ENCODE data around the gene GABRR1. TPM values are rescaled to one million over a fixed set of nuclear protein-coding genes. Genes with fewer than 3 reads are reported as not detected.

The GABRR1 gene
- total RNA-seq, 1 experiment from 2014 or later, result not detected

DNA sequence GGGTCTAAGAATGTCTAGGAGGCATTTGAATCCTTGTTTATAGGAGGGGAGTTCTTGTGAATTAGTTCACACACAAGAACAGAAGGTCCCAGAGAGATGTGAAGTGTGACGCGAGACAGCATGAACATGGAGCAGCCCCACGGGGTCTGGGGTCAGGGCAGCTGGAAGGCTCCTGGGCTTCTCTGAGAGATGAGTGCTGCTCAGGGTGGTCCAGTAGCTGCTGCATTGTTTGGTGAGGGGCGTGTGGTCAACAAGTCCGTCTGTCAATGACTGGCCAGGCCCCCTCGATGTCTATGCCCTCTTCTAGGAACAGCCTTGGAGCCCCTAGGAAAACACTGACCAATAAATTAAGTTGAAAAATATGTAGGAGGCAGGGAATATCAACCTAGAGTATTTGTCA is 40.2 kb upstream of the GABRR1 start:
- no peaks in the 10 kb centered on the region for H3K36me3 ChIP-seq (ENCODE audit: control insufficient read depth in 1 of 2, insufficient read depth in 2 of 2, low read length in 2 of 2)
- no TSS peak for BruUV-seq (replicated peaks)
- ATAC-seq (no peak), DNase-seq (ENCODE audit: low read depth, low spot score) (no peak)
- H3K27me3 ChIP-seq (ENCODE audit: insufficient read depth, low read length), result no peaks in the 10 kb centered on the region
- no peaks in the 10 kb centered on the region for H3K9me2 ChIP-seq (ENCODE audit: insufficient read depth)
- CTCF ChIA-PET, result no interaction called here
- TF ChIP-seq YY1 (IDR thresholded peaks at IDR 0.05; ENCODE audit: extremely low read depth, insufficient replicate concordance, low read depth, low read length) (no peak), POLR2A (IDR thresholded peaks at IDR 0.05; ENCODE audit: borderline replicate concordance, extremely low read depth, insufficient read depth, insufficient read length) (no peak), CEBPB (IDR thresholded peaks at IDR 0.05; ENCODE audit: low read depth) (no peak), RAD21 (IDR thresholded peaks at IDR 0.05; ENCODE audit: low read depth) (no peak)
- H3K9me3 ChIP-seq (ENCODE audit: control insufficient read depth in 1 of 2, insufficient read depth in 1 of 2, low read depth in 1 of 2, low read length in 2 of 2), result no peaks in the 10 kb centered on the region
- RAD21 ChIA-PET (ENCODE audit: low non-redundant PET in 1 of 2, low total read pairs in 2 of 2, uncharacterized antibody in 2 of 2, unreplicated experiment in 2 of 2), result no interaction called here
- H3K27ac ChIP-seq (ENCODE audit: low read depth, low read length), result no peak overlapping the region
- H2AFZ ChIP-seq (ENCODE audit: low read depth, low read length, poor library complexity, severe bottlenecking), result no peak overlapping the region
- H3K4me2 ChIP-seq (ENCODE audit: low read length), result no peak overlapping the region
- no peaks in the 10 kb centered on the region for H3K4me1 ChIP-seq (ENCODE audit: control insufficient read depth in 1 of 2, insufficient read depth in 2 of 2, low read length in 2 of 2)
- H3K9ac ChIP-seq (ENCODE audit: low read length), result no peak overlapping the region
- no peak overlapping the region for H3K4me3 ChIP-seq (replicated peaks in 1 of 2; ENCODE audit: low read depth in 1 of 2, low read length in 2 of 2)
- H4K20me1 ChIP-seq (ENCODE audit: insufficient read depth), result no peaks in the 10 kb centered on the region
- H3K79me2 ChIP-seq (ENCODE audit: insufficient read depth, low read length), result no peaks in the 10 kb centered on the region
- intact Hi-C loops (cut with micrococcal nuclease), result no loop called here
- POLR2A ChIA-PET, result no interaction called here

DNA sequence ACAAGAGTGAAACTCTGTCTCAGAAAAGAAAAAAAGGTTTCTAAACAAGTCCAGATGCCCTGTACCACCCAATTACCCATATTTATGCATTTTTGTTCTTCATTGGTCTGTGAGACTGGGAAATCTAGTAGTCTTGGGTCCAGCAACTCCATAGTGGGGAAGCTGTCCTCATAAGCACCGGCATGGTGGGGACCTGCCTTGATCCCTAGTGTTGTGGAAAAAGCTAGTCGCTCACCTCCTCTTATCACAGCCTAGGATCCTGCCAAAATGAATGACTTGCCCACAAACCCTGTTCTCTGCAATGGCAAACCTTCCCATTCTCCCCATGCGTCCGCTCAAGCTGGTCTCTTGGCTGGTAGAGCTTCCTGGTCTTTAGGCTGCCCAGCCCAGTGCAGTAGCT is 38.3 kb upstream of the GABRR1 start:
- intact Hi-C loops (cut with micrococcal nuclease), result no loop called here
- TF ChIP-seq ELF1 (IDR thresholded peaks at IDR 0.05; ENCODE audit: borderline replicate concordance, low read depth) (no peak), TCF7L2 (IDR thresholded peaks at IDR 0.05; ENCODE audit: borderline replicate concordance, extremely low read depth, insufficient read depth, insufficient read length) (no peak), CEBPB (IDR thresholded peaks at IDR 0.05; ENCODE audit: low read depth) (no peak), EGR1 (IDR thresholded peaks at IDR 0.05; ENCODE audit: low read depth) (no peak), REST (IDR thresholded peaks at IDR 0.05; ENCODE audit: low read depth) (no peak), SIN3A (IDR thresholded peaks at IDR 0.05; ENCODE audit: low read depth) (no peak), EZH2 (IDR thresholded peaks at IDR 0.05) (no peak), SRF (IDR thresholded peaks at IDR 0.05; ENCODE audit: low read depth) (no peak)
- TF ChIP-seq, protein P1, sequence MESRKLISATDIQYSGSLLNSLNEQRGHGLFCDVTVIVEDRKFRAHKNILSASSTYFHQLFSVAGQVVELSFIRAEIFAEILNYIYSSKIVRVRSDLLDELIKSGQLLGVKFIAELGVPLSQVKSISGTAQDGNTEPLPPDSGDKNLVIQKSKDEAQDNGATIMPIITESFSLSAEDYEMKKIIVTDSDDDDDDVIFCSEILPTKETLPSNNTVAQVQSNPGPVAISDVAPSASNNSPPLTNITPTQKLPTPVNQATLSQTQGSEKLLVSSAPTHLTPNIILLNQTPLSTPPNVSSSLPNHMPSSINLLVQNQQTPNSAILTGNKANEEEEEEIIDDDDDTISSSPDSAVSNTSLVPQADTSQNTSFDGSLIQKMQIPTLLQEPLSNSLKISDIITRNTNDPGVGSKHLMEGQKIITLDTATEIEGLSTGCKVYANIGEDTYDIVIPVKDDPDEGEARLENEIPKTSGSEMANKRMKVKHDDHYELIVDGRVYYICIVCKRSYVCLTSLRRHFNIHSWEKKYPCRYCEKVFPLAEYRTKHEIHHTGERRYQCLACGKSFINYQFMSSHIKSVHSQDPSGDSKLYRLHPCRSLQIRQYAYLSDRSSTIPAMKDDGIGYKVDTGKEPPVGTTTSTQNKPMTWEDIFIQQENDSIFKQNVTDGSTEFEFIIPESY (IDR thresholded peaks at IDR 0.05; ENCODE audit: extremely low read depth, insufficient replicate concordance, low read length), result no peak
- TF ChIP-seq, protein P2, sequence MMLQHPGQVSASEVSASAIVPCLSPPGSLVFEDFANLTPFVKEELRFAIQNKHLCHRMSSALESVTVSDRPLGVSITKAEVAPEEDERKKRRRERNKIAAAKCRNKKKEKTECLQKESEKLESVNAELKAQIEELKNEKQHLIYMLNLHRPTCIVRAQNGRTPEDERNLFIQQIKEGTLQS (IDR thresholded peaks at IDR 0.05), result no peak

More for the DNA sequence above, 38.3 kb upstream of the GABRR1 start:
- no peak overlapping the region for H3K9ac ChIP-seq (ENCODE audit: low read length)
- DNase-seq (ENCODE audit: low read depth, low spot score), result no peak
- H3K4me1 ChIP-seq (ENCODE audit: control insufficient read depth in 1 of 2, insufficient read depth in 2 of 2, low read length in 2 of 2), result no peaks in the 10 kb centered on the region
- no peak overlapping the region for H3K4me2 ChIP-seq (ENCODE audit: low read length)
- RAD21 ChIA-PET (ENCODE audit: low non-redundant PET in 1 of 2, low total read pairs in 2 of 2, uncharacterized antibody in 2 of 2, unreplicated experiment in 2 of 2), result no interaction called here
- no peaks in the 10 kb centered on the region for H3K79me2 ChIP-seq (ENCODE audit: insufficient read depth, low read length)
- no peak overlapping the region for H2AFZ ChIP-seq (ENCODE audit: low read depth, low read length, poor library complexity, severe bottlenecking)
- CTCF ChIA-PET, result no interaction called here
- no peaks in the 10 kb centered on the region for H3K36me3 ChIP-seq (ENCODE audit: control insufficient read depth in 1 of 2, insufficient read depth in 2 of 2, low read length in 2 of 2)
- no TSS peak for BruUV-seq (replicated peaks)
- H3K9me3 ChIP-seq (ENCODE audit: control insufficient read depth in 1 of 2, insufficient read depth in 1 of 2, low read depth in 1 of 2, low read length in 2 of 2), result no peaks in the 10 kb centered on the region
- no peak overlapping the region for H3K4me3 ChIP-seq (replicated peaks in 1 of 2; ENCODE audit: low read depth in 1 of 2, low read length in 2 of 2)
- POLR2A ChIA-PET, result no interaction called here
- no peak overlapping the region for H3K27ac ChIP-seq (ENCODE audit: low read depth, low read length)
- no peaks in the 10 kb centered on the region for H3K27me3 ChIP-seq (ENCODE audit: insufficient read depth, low read length)
- no peak for ATAC-seq
- no peaks in the 10 kb centered on the region for H4K20me1 ChIP-seq (ENCODE audit: insufficient read depth)
- H3K9me2 ChIP-seq (ENCODE audit: insufficient read depth), result no peaks in the 10 kb centered on the region

All from HCT116 (cell line).